Mesodermal cell (in vitro differentiated cells): ENCODE results near the gene ZNF750.

Experiments used
- H3K27ac ChIP-seq: 2 replicates; pipeline ENCODE4 v1.7.0; 2013; ENCODE audit warnings: mild to moderate bottlenecking, low read depth, low read length, moderate library complexity; ENCODE audit not compliant: severe bottlenecking
- H3K36me3 ChIP-seq: 2 replicates; pipeline ENCODE4 v1.7.1; 2013; ENCODE audit warnings: mild to moderate bottlenecking, low read length, moderate library complexity; ENCODE audit not compliant: control insufficient read depth, insufficient read depth
- H3K4me1 ChIP-seq: one replicate; pipeline ENCODE4 v1.7.1; 2013; ENCODE audit warnings: mild to moderate bottlenecking, low read length; ENCODE audit not compliant: insufficient read depth, control insufficient read depth, poor library complexity, severe bottlenecking
- H3K4me3 ChIP-seq: 2 replicates; pipeline ENCODE4 v1.7.0; 2013; ENCODE audit warnings: low read length, control low read depth, mild to moderate bottlenecking; ENCODE audit not compliant: insufficient read depth, poor library complexity, severe bottlenecking; ENCODE audit errors: extremely low read depth
- H3K9me3 ChIP-seq: 2 replicates; pipeline ENCODE4 v1.7.1; 2013; ENCODE audit warnings: mild to moderate bottlenecking, low read length, moderate library complexity; ENCODE audit not compliant: control insufficient read depth
- WGBS, 2 experiments: methylation state at CpG; one replicate each; pipeline ENCODE4 v1.1.5; 2013; ENCODE audit warnings: missing lambda C conversion rate in 2 of 2; ENCODE audit not compliant: insufficient coverage in 2 of 2; 5-methylcytosine and 5-hydroxymethylcytosine counted together

Gene ZNF750

GRCh38 chr17:82803185-82803584, 36.6 kb downstream of the ZNF750 start:
- WGBS, 2 experiments = 93 to 95% methylated on average over 9 of the region's 9 CpGs
- no peak overlapping the region for H3K4me3 ChIP-seq
- peaks cover 6% of the 10 kb centered on the region for H3K4me1 ChIP-seq
- peaks cover 44% of the 10 kb centered on the region for H3K36me3 ChIP-seq
- H3K27ac ChIP-seq = no peak overlapping the region
- H3K9me3 ChIP-seq = no peaks in the 10 kb centered on the region

GRCh38 chr17:82802075-82802780, 37.6 kb downstream of the ZNF750 start:
- WGBS, 2 experiments = 94 to 95% methylated on average over 17 of the region's 17 CpGs
- no peak overlapping the region for H3K4me3 ChIP-seq
- no peak overlapping the region for H3K27ac ChIP-seq

GRCh38 chr17:82801377-82801970, 38.3 kb downstream of the ZNF750 start:
- WGBS, 2 experiments = 96 to 97% methylated on average over 55 to 63 of the region's 63 CpGs
- peaks cover 33% of the 10 kb centered on the region for H3K36me3 ChIP-seq
- H3K4me3 ChIP-seq = no peak overlapping the region
- H3K9me3 ChIP-seq = no peaks in the 10 kb centered on the region
- no peak overlapping the region for H3K27ac ChIP-seq
- H3K4me1 ChIP-seq = no peaks in the 10 kb centered on the region

More at GRCh38 chr17:82802075-82802780, 37.6 kb downstream of the ZNF750 start:
- peaks cover 4% of the 10 kb centered on the region for H3K4me1 ChIP-seq
- peaks cover 36% of the 10 kb centered on the region for H3K36me3 ChIP-seq
- no peaks in the 10 kb centered on the region for H3K9me3 ChIP-seq

GRCh38 chr17:82800885-82801284, 38.9 kb downstream of the ZNF750 start:
- Histone ChIP-seq H3K4me1 (no peaks in the 10 kb centered on the region), H3K36me3 (peaks cover 32% of the 10 kb centered on the region), H3K27ac (no peak overlapping the region), H3K9me3 (no peaks in the 10 kb centered on the region), H3K4me3 (no peak overlapping the region)
- 98 to 100% methylated on average over 9 to 10 of the region's 15 CpGs for WGBS, 2 experiments

GRCh38 chr17:82799591-82799990, 40.2 kb downstream of the ZNF750 start:
- 92 to 97% methylated on average over 16 of the region's 16 CpGs for whole genome bisulfite sequencing, 2 experiments
- H3K27ac ChIP-seq = no peak overlapping the region
- H3K9me3 ChIP-seq = no peaks in the 10 kb centered on the region
- H3K4me1 ChIP-seq = no peaks in the 10 kb centered on the region
- H3K4me3 ChIP-seq = no peak overlapping the region
- peaks cover 36% of the 10 kb centered on the region for H3K36me3 ChIP-seq

- WGBS, 2 experiments = 94 to 99% methylated on average over 7 of the region's 7 CpGs
- Histone ChIP-seq H3K4me1 (no peaks in the 10 kb centered on the region), H3K36me3 (peaks cover 36% of the 10 kb centered on the region), H3K27ac (no peak overlapping the region), H3K9me3 (no peaks in the 10 kb centered on the region), H3K4me3 (no peak overlapping the region)
Measured at GRCh38 chr17:82798752-82799151, 41.1 kb downstream of the ZNF750 start.

- Histone ChIP-seq H3K9me3 (no peaks in the 10 kb centered on the region), H3K4me1 (no peaks in the 10 kb centered on the region), H3K4me3 (no peak overlapping the region), H3K36me3 (peaks cover 36% of the 10 kb centered on the region), H3K27ac (no peak overlapping the region)
- WGBS, 2 experiments = 93 to 97% methylated on average over 8 of the region's 9 CpGs
Measured at GRCh38 chr17:82797061-82797460, 42.8 kb downstream of the ZNF750 start.

- 94 to 96% methylated on average over 11 to 14 of the region's 14 CpGs for WGBS, 2 experiments
- Histone ChIP-seq H3K4me3 (no peak overlapping the region), H3K27ac (no peak overlapping the region), H3K4me1 (peaks cover 8% of the 10 kb centered on the region), H3K9me3 (no peaks in the 10 kb centered on the region), H3K36me3 (peaks cover 31% of the 10 kb centered on the region)
Measured at GRCh38 chr17:82795615-82796014, 44.2 kb downstream of the ZNF750 start.

- Histone ChIP-seq H3K36me3 (peaks cover 24% of the 10 kb centered on the region), H3K4me1 (peaks cover 10% of the 10 kb centered on the region), H3K9me3 (no peaks in the 10 kb centered on the region), H3K4me3 (no peak overlapping the region), H3K27ac (no peak overlapping the region)
- 96 to 98% methylated on average over 16 of the region's 18 CpGs for WGBS, 2 experiments
Measured at GRCh38 chr17:82794781-82795482, 44.9 kb downstream of the ZNF750 start.

- Histone ChIP-seq H3K9me3 (no peaks in the 10 kb centered on the region), H3K36me3 (peaks cover 18% of the 10 kb centered on the region), H3K27ac (no peak overlapping the region), H3K4me1 (peaks cover 10% of the 10 kb centered on the region), H3K4me3 (no peak overlapping the region)
- 90 to 97% methylated on average over 14 to 15 of the region's 15 CpGs for WGBS, 2 experiments
Measured at GRCh38 chr17:82793974-82794630, 45.7 kb downstream of the ZNF750 start.
